ENCODE measurements around the gene IQCE. TPM values are rescaled to one million over a fixed set of nuclear protein-coding genes. Genes with fewer than 3 reads are reported as not detected.
A peak's percentile ranks its signal among the peaks of the same experiment; 100 is the strongest.

IQCE gene
- total RNA-seq, 1 donor from 2014 or later = 32.0 TPM

GRCh38 chr7:2542011-2542915 lies 16.5 kb upstream of the IQCE start:
- no peak overlapping the region for H3K4me3 ChIP-seq
- intact Hi-C loops (cut with DNase I) = no loop called here
- no peaks in the 10 kb centered on the region for H3K27me3 ChIP-seq (ENCODE audit: low read depth)
- H3K9me3 ChIP-seq = no peaks in the 10 kb centered on the region
- no peak overlapping the region for H3K27ac ChIP-seq
- H3K36me3 ChIP-seq = peaks cover 95% of the 10 kb centered on the region
- peak; percentile 42 for DNase-seq
- TF ChIP-seq CTCF (IDR thresholded peaks at IDR 0.05) = no peak
- H3K4me1 ChIP-seq = no peaks in the 10 kb centered on the region
- peak in 1 of 2 donors; percentile 2 for ATAC-seq

GRCh38 chr7:2542916-2543871 lies 15.6 kb upstream of the IQCE start:
- Histone ChIP-seq H3K27ac (no peak overlapping the region), H3K4me3 (no peak overlapping the region), H3K4me1 (no peaks in the 10 kb centered on the region), H3K9me3 (no peaks in the 10 kb centered on the region), H3K36me3 (peaks cover 95% of the 10 kb centered on the region), H3K27me3 (ENCODE audit: low read depth) (no peaks in the 10 kb centered on the region)
- intact Hi-C loops (cut with DNase I) = no loop called here
- DNase-seq = peak; percentile 43
- TF ChIP-seq CTCF (IDR thresholded peaks at IDR 0.05) = no peak
- ATAC-seq = no peak

- intact Hi-C loops (cut with DNase I) = no loop called here
- H3K9me3 ChIP-seq = no peaks in the 10 kb centered on the region
- H3K36me3 ChIP-seq = peaks cover 95% of the 10 kb centered on the region
- DNase-seq = peak; percentile 28
- H3K27ac ChIP-seq = no peak overlapping the region
- no peak for ATAC-seq
- no peak overlapping the region for H3K4me3 ChIP-seq
- H3K4me1 ChIP-seq = no peaks in the 10 kb centered on the region
- TF ChIP-seq CTCF (IDR thresholded peaks at IDR 0.05) = no peak
- H3K27me3 ChIP-seq (ENCODE audit: low read depth) = no peaks in the 10 kb centered on the region
Observed at GRCh38 chr7:2544541-2545188, 14.1 kb upstream of the IQCE start.

GRCh38 chr7:2545746-2546425 lies 12.9 kb upstream of the IQCE start:
- no peak for ATAC-seq
- H3K9me3 ChIP-seq = no peaks in the 10 kb centered on the region
- intact Hi-C loops (cut with DNase I) = no loop called here
- H3K4me1 ChIP-seq = no peaks in the 10 kb centered on the region
- H3K36me3 ChIP-seq = peaks cover 92% of the 10 kb centered on the region
- no peak for DNase-seq
- H3K27me3 ChIP-seq (ENCODE audit: low read depth) = no peaks in the 10 kb centered on the region
- no peak overlapping the region for H3K4me3 ChIP-seq
- H3K27ac ChIP-seq = no peak overlapping the region
- no peak for TF ChIP-seq CTCF (IDR thresholded peaks at IDR 0.05)
